ENCODE measurements around the gene CRYGD. TPM values are rescaled to one million over a fixed set of nuclear protein-coding genes. Genes with fewer than 3 reads are reported as not detected.

Gene CRYGD
- total and polyA plus RNA-seq, 2 of the 13 experiments (the other 11 are each of a cell fraction or from before 2014, with no cell fraction given), result not detected

DNA sequence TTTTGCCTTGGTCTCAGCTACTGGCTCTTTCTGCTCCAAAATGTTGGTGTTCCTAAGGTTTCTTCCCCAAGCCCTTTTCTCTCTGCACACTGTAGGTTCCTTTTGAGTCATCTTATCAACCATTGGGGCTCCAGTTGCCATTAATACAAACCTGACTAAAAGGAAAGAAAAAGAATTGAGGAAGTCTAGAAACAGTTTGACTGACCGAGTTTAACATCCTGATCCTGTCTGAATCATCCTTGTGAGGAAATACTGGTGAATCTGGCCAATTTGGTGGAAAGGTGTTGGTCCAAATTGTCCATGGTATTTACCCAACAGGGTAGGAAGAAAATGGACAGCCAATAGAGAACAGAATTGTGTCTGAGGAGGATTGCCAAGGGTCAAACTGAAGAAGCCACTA, 38.3 kb downstream of the CRYGD start:
- ATAC-seq (no peak), FAIRE-seq (no peak), DNase-seq (ENCODE audit: low spot score) (no peak)
- Histone ChIP-seq H3K4me2 (ENCODE audit: low read depth, low read length) (no peak overlapping the region), H3K4me1 (ENCODE audit: insufficient read depth, low read length) (peaks cover 10% of the 10 kb centered on the region), H3K27me3 (ENCODE audit: control insufficient read depth in 1 of 2, insufficient read depth in 2 of 2, low read length in 2 of 2) (0 out of 5 replicates have a peak, but pooled peaks cover 0 to 2% of the 10 kb centered on the region in 2 experiments), H3K9ac (ENCODE audit: insufficient read depth, low read depth, low read length) (no peak overlapping the region), H2AFZ (ENCODE audit: low read length) (no peak overlapping the region), H3K4me3 (replicated peaks in 1 of 3; ENCODE audit: insufficient read depth in 1 of 3, low read depth in 2 of 3, low read length in 3 of 3) (no peak overlapping the region), H3K79me2 (ENCODE audit: insufficient read depth, low read length) (no peaks in the 10 kb centered on the region), H3K9me3 (ENCODE audit: low read length) (no peaks in the 10 kb centered on the region), H4K20me1 (ENCODE audit: insufficient read depth, low read length) (no peaks in the 10 kb centered on the region), H3K36me3 (replicated peaks in 1 of 2; ENCODE audit: control insufficient read depth in 1 of 2, insufficient read depth in 2 of 2, low read length in 2 of 2) (no peaks in the 10 kb centered on the region), H3K27ac (ENCODE audit: extremely low read length, insufficient read depth, low read length) (no peak overlapping the region)
- POLR2A ChIA-PET, result no interaction called here
- CTCF ChIA-PET (ENCODE audit: low intra/inter-chr PET ratio, low total read pairs), result no interaction called here
- no peak for TF ChIP-seq RFXANK (CRISPR knock-in tag; IDR thresholded peaks at IDR 0.05)
- TF ChIP-seq ZNF274 (CRISPR knock-in tag; IDR thresholded peaks at IDR 0.05), result no peak
- no peak for TF ChIP-seq ZBTB4 (CRISPR knock-in tag; IDR thresholded peaks at IDR 0.05; ENCODE audit: borderline replicate concordance)
- TF ChIP-seq, protein P1, sequence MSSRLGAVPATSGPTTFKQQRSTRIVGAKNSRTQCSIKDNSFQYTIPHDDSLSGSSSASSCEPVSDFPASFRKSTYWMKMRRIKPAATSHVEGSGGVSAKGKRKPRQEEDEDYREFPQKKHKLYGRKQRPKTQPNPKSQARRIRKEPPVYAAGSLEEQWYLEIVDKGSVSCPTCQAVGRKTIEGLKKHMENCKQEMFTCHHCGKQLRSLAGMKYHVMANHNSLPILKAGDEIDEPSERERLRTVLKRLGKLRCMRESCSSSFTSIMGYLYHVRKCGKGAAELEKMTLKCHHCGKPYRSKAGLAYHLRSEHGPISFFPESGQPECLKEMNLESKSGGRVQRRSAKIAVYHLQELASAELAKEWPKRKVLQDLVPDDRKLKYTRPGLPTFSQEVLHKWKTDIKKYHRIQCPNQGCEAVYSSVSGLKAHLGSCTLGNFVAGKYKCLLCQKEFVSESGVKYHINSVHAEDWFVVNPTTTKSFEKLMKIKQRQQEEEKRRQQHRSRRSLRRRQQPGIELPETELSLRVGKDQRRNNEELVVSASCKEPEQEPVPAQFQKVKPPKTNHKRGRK (CRISPR knock-in tag; IDR thresholded peaks at IDR 0.05), result no peak
- no peak for TF ChIP-seq KAT8 (CRISPR knock-in tag; IDR thresholded peaks at IDR 0.05)
- no peak for TF ChIP-seq SP140L (CRISPR knock-in tag; IDR thresholded peaks at IDR 0.05; ENCODE audit: borderline replicate concordance)
- no peak for TF ChIP-seq CREB3 (CRISPR knock-in tag; IDR thresholded peaks at IDR 0.05)
- TF ChIP-seq ZNF207 (IDR thresholded peaks at IDR 0.05; ENCODE audit: borderline replicate concordance), result no peak
- TF ChIP-seq SSRP1 (CRISPR knock-in tag; IDR thresholded peaks at IDR 0.05), result no peak
- TF ChIP-seq HNRNPL (IDR thresholded peaks at IDR 0.05; ENCODE audit: low read depth, low read length), result no peak
- TF ChIP-seq ZBTB3 (CRISPR knock-in tag; IDR thresholded peaks at IDR 0.05; ENCODE audit: borderline replicate concordance, low read depth), result no peak
- no peak for TF ChIP-seq BRCA1 (CRISPR knock-in tag; IDR thresholded peaks at IDR 0.05)
- TF ChIP-seq, protein P2, sequence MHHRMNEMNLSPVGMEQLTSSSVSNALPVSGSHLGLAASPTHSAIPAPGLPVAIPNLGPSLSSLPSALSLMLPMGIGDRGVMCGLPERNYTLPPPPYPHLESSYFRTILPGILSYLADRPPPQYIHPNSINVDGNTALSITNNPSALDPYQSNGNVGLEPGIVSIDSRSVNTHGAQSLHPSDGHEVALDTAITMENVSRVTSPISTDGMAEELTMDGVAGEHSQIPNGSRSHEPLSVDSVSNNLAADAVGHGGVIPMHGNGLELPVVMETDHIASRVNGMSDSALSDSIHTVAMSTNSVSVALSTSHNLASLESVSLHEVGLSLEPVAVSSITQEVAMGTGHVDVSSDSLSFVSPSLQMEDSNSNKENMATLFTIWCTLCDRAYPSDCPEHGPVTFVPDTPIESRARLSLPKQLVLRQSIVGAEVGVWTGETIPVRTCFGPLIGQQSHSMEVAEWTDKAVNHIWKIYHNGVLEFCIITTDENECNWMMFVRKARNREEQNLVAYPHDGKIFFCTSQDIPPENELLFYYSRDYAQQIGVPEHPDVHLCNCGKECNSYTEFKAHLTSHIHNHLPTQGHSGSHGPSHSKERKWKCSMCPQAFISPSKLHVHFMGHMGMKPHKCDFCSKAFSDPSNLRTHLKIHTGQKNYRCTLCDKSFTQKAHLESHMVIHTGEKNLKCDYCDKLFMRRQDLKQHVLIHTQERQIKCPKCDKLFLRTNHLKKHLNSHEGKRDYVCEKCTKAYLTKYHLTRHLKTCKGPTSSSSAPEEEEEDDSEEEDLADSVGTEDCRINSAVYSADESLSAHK (CRISPR knock-in tag; IDR thresholded peaks at IDR 0.05; ENCODE audit: borderline replicate concordance), result no peak
- no peak for TF ChIP-seq ARHGAP35 (CRISPR knock-in tag; IDR thresholded peaks at IDR 0.05; ENCODE audit: borderline replicate concordance)
- TF ChIP-seq ZBTB42 (CRISPR knock-in tag; IDR thresholded peaks at IDR 0.05), result no peak
- in situ Hi-C loops (cut with HindIII; ENCODE audit: extremely low pct_ligation_motif_present, low pct_unique_long_range_greater_than_20kb), result no loop called here
- no TSS peak for BruUV-seq (replicated peaks)
- 6% methylated on average over 1 of the region's 1 CpG for whole genome bisulfite sequencing (ENCODE audit: low lambda C conversion rate)
- intact Hi-C loops (cut with micrococcal nuclease; ENCODE audit: unreplicated experiment), result no loop called here

Data from HepG2 (cell line).